ENCODE measurements around the gene SH2D5.

SH2D5 gene

DNA sequence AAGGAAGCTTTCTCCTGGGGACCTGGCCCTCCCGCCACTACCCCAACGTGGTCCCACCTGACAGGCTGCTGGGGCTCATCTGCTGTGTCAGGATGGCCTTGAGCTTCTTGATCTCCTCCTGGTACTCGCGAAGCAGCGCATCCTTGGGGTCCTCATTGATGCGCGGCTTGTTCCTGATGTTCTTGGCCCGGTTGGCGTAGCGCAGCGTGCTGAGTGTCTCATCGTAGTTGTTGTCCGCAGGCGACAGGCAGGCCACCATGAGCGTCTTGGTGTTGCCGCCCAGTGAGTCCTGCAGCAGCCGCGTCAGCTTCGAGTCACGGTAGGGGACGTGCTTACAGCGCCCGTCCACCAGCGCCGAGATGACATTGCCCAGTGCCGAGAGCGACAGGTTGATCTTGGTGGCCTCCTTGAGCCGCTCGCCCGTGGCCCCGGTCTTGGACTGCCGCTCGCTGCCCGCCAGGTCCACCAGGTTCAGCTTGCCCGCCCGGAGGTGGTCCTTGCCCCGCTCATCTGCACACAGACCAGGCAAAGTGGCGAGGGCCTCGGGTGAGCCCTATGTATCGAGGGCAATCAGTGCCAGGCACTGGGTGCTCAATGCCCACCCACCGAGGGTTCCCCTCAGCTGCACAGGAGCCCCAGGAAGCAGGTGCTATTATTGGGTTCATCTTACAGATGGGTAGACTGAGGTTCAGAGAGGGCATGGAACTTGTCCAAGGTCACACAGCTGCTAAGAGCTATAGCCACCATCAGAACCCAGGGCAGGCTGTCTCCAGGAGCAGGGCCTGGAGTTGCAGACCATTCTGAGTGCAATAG, 27.9 kb downstream of the SH2D5 start:
- no peak overlapping the region for H3K9ac ChIP-seq
- no peak overlapping the region for H3K4me3 ChIP-seq (ENCODE audit: low read depth, low read length)

DNA sequence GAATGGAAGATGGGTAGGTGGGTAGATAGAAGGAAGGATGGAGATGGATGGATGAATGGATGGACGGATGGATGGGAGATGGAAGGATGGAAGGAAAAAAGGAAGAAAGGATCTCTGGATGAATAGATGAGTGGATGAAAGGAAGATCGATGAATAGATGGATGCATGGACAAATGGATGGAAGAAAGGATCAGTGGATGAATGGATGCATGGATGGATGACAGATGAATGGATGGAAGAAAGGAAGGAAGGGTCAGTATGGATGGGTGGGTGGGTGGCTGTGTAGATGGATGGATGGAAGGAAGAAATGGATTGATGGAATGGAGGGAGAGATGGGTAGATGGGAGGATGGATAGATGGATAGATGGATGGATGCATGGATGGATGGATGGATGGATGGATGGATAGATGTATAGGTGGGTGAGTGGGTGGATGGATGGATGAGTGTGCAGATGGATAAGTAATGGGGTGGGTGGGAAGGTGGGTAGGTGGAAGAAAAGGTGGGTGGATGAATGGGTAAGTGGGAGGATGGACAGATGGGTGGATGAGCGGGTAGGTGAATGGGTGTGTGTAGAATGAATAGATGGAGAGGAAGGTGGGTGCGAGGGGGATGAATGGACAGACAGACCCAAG, 29.3 kb downstream of the SH2D5 start:
- Histone ChIP-seq H3K36me3 (ENCODE audit: control insufficient read depth, insufficient read depth, low read length) (no peaks in the 10 kb centered on the region), H3K4me1 (no peaks in the 10 kb centered on the region)

More for the DNA sequence above, 27.9 kb downstream of the SH2D5 start:
- Histone ChIP-seq H3K27me3 (ENCODE audit: control insufficient read depth, insufficient read depth, low read length) (no peaks in the 10 kb centered on the region), H3K36me3 (ENCODE audit: control insufficient read depth, insufficient read depth, low read length) (no peaks in the 10 kb centered on the region), H3K4me1 (no peaks in the 10 kb centered on the region), H2AFZ (no peak overlapping the region), H3K4me2 (ENCODE audit: low read length) (no peak overlapping the region), H3K79me2 (no peaks in the 10 kb centered on the region), H3K27ac (no peak overlapping the region), H3K9me3 (ENCODE audit: control insufficient read depth, low read length) (no peaks in the 10 kb centered on the region)
- TF ChIP-seq, protein P1, sequence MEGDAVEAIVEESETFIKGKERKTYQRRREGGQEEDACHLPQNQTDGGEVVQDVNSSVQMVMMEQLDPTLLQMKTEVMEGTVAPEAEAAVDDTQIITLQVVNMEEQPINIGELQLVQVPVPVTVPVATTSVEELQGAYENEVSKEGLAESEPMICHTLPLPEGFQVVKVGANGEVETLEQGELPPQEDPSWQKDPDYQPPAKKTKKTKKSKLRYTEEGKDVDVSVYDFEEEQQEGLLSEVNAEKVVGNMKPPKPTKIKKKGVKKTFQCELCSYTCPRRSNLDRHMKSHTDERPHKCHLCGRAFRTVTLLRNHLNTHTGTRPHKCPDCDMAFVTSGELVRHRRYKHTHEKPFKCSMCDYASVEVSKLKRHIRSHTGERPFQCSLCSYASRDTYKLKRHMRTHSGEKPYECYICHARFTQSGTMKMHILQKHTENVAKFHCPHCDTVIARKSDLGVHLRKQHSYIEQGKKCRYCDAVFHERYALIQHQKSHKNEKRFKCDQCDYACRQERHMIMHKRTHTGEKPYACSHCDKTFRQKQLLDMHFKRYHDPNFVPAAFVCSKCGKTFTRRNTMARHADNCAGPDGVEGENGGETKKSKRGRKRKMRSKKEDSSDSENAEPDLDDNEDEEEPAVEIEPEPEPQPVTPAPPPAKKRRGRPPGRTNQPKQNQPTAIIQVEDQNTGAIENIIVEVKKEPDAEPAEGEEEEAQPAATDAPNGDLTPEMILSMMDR (IDR thresholded peaks at IDR 0.05), result no peak

DNA sequence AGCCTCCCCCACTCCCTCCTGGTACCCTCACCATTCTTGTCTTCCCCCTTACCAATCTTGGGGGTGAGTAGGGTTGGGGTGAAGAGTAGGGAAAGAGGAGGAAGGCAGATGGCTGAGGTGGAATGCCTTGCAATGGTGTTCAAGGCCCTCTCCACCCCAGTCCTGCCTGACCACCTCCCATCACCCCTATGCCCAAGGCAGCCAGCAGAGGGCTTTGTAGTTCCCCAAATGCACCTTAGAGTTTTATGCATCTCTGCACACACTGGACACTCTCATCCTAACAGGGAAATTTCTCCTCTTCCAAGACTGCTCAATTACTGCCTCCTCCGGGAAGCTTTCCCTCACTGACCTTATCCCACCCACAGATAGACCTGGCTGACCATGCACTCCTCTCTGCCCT, 30.1 kb downstream of the SH2D5 start:
- no peaks in the 10 kb centered on the region for H3K4me1 ChIP-seq
- H3K36me3 ChIP-seq (ENCODE audit: control insufficient read depth, insufficient read depth, low read length), result no peaks in the 10 kb centered on the region
- H3K9ac ChIP-seq, result no peak overlapping the region
- TF ChIP-seq, protein P1 (IDR thresholded peaks at IDR 0.05), result no peak
- no peak overlapping the region for H3K27ac ChIP-seq
- no peaks in the 10 kb centered on the region for H3K79me2 ChIP-seq
- no peak overlapping the region for H2AFZ ChIP-seq
- no peak overlapping the region for H3K4me3 ChIP-seq (ENCODE audit: low read depth, low read length)
- H3K9me3 ChIP-seq (ENCODE audit: control insufficient read depth, low read length), result no peaks in the 10 kb centered on the region
- H3K4me2 ChIP-seq (ENCODE audit: low read length), result no peak overlapping the region
- H3K27me3 ChIP-seq (ENCODE audit: control insufficient read depth, insufficient read depth, low read length), result no peaks in the 10 kb centered on the region

More for the DNA sequence above, 29.3 kb downstream of the SH2D5 start:
- H3K79me2 ChIP-seq, result no peaks in the 10 kb centered on the region
- H3K4me3 ChIP-seq (ENCODE audit: low read depth, low read length), result no peak overlapping the region
- H3K4me2 ChIP-seq (ENCODE audit: low read length), result no peak overlapping the region
- TF ChIP-seq, protein P1 (IDR thresholded peaks at IDR 0.05), result no peak
- H3K27ac ChIP-seq, result no peak overlapping the region
- no peak overlapping the region for H3K9ac ChIP-seq
- no peaks in the 10 kb centered on the region for H3K9me3 ChIP-seq (ENCODE audit: control insufficient read depth, low read length)
- no peaks in the 10 kb centered on the region for H3K27me3 ChIP-seq (ENCODE audit: control insufficient read depth, insufficient read depth, low read length)
- no peak overlapping the region for H2AFZ ChIP-seq

DNA sequence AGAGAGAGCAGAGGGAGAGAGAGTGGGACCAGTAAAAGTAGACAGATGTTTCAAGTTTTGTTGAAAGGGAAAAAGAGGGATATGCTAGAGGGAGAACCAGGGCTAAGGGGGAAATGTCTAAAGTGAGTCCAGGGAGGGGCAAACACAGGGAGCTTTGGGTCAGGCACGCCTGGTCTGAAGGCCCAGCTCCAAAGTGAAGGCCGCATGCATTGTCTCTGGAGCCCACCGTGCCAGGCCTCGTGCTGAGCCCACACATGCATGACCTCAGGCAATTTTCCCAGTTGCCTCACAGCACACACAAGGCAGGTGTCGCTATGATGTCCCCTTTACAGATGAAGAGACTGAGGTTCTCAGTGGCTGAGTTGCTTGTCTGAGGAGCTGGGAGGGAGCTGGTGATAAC, 30.7 kb downstream of the SH2D5 start:
- H3K27me3 ChIP-seq (ENCODE audit: control insufficient read depth, insufficient read depth, low read length), result no peaks in the 10 kb centered on the region
- H3K9ac ChIP-seq, result no peak overlapping the region
- no peak overlapping the region for H3K4me3 ChIP-seq (ENCODE audit: low read depth, low read length)
- H3K27ac ChIP-seq, result no peak overlapping the region
- TF ChIP-seq, protein P1 (IDR thresholded peaks at IDR 0.05), result no peak
- no peaks in the 10 kb centered on the region for H3K9me3 ChIP-seq (ENCODE audit: control insufficient read depth, low read length)
- no peaks in the 10 kb centered on the region for H3K79me2 ChIP-seq
- no peaks in the 10 kb centered on the region for H3K4me1 ChIP-seq
- no peaks in the 10 kb centered on the region for H3K36me3 ChIP-seq (ENCODE audit: control insufficient read depth, insufficient read depth, low read length)
- H3K4me2 ChIP-seq (ENCODE audit: low read length), result no peak overlapping the region
- H2AFZ ChIP-seq, result no peak overlapping the region

Measured in parathyroid adenoma (tissue), 2 donors.